PC-9 (cell line): Measurements from ENCODE around the gene NTM. TPM values are rescaled to one million over a fixed set of nuclear protein-coding genes. Genes with fewer than 3 reads are reported as not detected.

Experiments used
- BruUV-seq: library from RNA; stranded (reverse); fragments of 400-500 nt; replicated peaks from 2 replicates; lab custom pipeline; 2021; lab: Mats Ljungman, UMichigan
- CTCF ChIA-PET: fragments of 300-600 bp; sonication (Branson Sonifier 250); formaldehyde crosslinking; loops from one replicate; lab custom pipeline; 2022; ENCODE audit warnings: antibody characterized with exemption; lab: Charles Lee
- POLR2A ChIA-PET: fragments of 300-600 bp; sonication (Branson Sonifier 250); formaldehyde crosslinking; loops from one replicate; lab custom pipeline; 2022; ENCODE audit warnings: antibody characterized with exemption; ENCODE audit not compliant: unreplicated experiment; lab: Charles Lee
- DNase-seq, 2 experiments: peaks; one replicate each; pipeline versions ENCODE4 v3.0.0 to v3.0.0-alpha.2; 2015 to 2022; ENCODE audit warnings: mixed read lengths in 1 of 2
- H2AFZ ChIP-seq: fragments of 200-600 bp; sonication (generic); 2 replicates; pipeline ENCODE4 v1.8.1; 2017; ENCODE audit warnings: antibody characterized with exemption
- H3F3A ChIP-seq: fragments of 200-600 bp; sonication (generic); 2 replicates; pipeline ENCODE4 v1.8.1; 2017; ENCODE audit warnings: antibody characterized with exemption, mild to moderate bottlenecking, low read depth; ENCODE audit not compliant: insufficient read depth
- H3K27ac ChIP-seq: fragments of 200-600 bp; sonication (generic); 2 replicates; pipeline ENCODE4 v1.6.1; 2016; ENCODE audit warnings: mixed run types
- H3K27me3 ChIP-seq: fragments of 200-600 bp; sonication (generic); 2 replicates; pipeline ENCODE4 v1.6.1; 2016; ENCODE audit warnings: low read depth, mixed run types; ENCODE audit not compliant: insufficient read depth
- H3K36me3 ChIP-seq: fragments of 200-600 bp; sonication (generic); 2 replicates; pipeline ENCODE4 v1.6.1; 2016; ENCODE audit warnings: low read depth, mixed run types
- H3K4me1 ChIP-seq: fragments of 200-600 bp; sonication (generic); replicated peaks from 2 replicates; pipeline ENCODE4 v1.6.1; 2016; ENCODE audit warnings: mixed run types; ENCODE audit not compliant: insufficient read depth
- H3K4me2 ChIP-seq: fragments of 200-600 bp; sonication (generic); 2 replicates; pipeline ENCODE4 v1.6.1; 2017; ENCODE audit warnings: mixed run types
- H3K4me3 ChIP-seq: fragments of 200-600 bp; sonication (generic); 2 replicates; pipeline ENCODE4 v1.6.1; 2016; ENCODE audit warnings: mixed run types
- H3K79me2 ChIP-seq: fragments of 200-600 bp; sonication (generic); 2 replicates; pipeline ENCODE4 v1.6.1; 2017; ENCODE audit warnings: low read depth, mixed run types
- H3K9me2 ChIP-seq: fragments of 200-600 bp; sonication (generic); 2 replicates; pipeline ENCODE4 v1.8.1; 2017; ENCODE audit warnings: mild to moderate bottlenecking; ENCODE audit not compliant: insufficient read depth
- H3K9me3 ChIP-seq: fragments of 200-600 bp; sonication (generic); 2 replicates; pipeline ENCODE4 v1.8.1; 2016; ENCODE audit warnings: low read depth; ENCODE audit not compliant: insufficient read depth
- H4K20me1 ChIP-seq: fragments of 200-600 bp; sonication (generic); 2 replicates; pipeline ENCODE4 v1.8.1; 2017; ENCODE audit not compliant: insufficient read depth
- CTCF ChIP-seq: fragments of 200-600 bp; sonication (generic); conservative IDR thresholded peaks from 2 replicates; pipeline ENCODE4 v1.6.1; 2017; ENCODE audit warnings: mixed run types, antibody characterized with exemption, mild to moderate bottlenecking, moderate library complexity
- EZH2 ChIP-seq: fragments of 200-600 bp; sonication (generic); IDR thresholded peaks from 2 replicates; pipeline ENCODE4 v1.8.0; 2017; ENCODE audit warnings: antibody characterized with exemption, low read depth
- intact Hi-C: fragments of 100-400 bp; cut with micrococcal nuclease; formaldehyde crosslinking; loops from one replicate; pipeline ENCODE4 v1.10.0; 2022; ENCODE audit not compliant: unreplicated experiment
- total RNA-seq: library from RNA; stranded (reverse); gene quantifications from 2 replicates; pipeline ENCODE4 v1.2.3, GENCODE V29; 2021

The NTM gene
- total RNA-seq, 1 experiment from 2014 or later, result not detected

- POLR2A ChIA-PET, result no interaction called here
These were observed 552.9 kb downstream of the NTM start for GRCh38 chr11:131923309-131923708.

GRCh38 chr11:131924001-131924400 is 553.6 kb downstream of the NTM start:
- Histone ChIP-seq H3K27me3 (peaks cover 17% of the 10 kb centered on the region), H3K79me2 (no peaks in the 10 kb centered on the region), H3K9me3 (no peaks in the 10 kb centered on the region), H3K4me3 (no peak overlapping the region), H4K20me1 (no peaks in the 10 kb centered on the region), H2AFZ (no peak overlapping the region), H3K4me1 (no peaks in the 10 kb centered on the region), H3K4me2 (no peak overlapping the region), H3K36me3 (no peaks in the 10 kb centered on the region), H3K9me2 (no peaks in the 10 kb centered on the region), H3K27ac (no peak overlapping the region), H3F3A (no peaks in the 10 kb centered on the region)
- CTCF ChIA-PET, result no interaction called here
- no TSS peak for BruUV-seq
- POLR2A ChIA-PET, result no interaction called here
- intact Hi-C loops, result no loop called here
- TF ChIP-seq CTCF (no peak), EZH2 (no peak)
- no peak for DNase-seq

More at GRCh38 chr11:131923309-131923708, 552.9 kb downstream of the NTM start:
- Histone ChIP-seq H3K9me3 (no peaks in the 10 kb centered on the region), H3K27me3 (peaks cover 13% of the 10 kb centered on the region), H3K4me2 (no peak overlapping the region), H3K9me2 (no peaks in the 10 kb centered on the region), H2AFZ (no peak overlapping the region), H4K20me1 (no peaks in the 10 kb centered on the region), H3F3A (no peaks in the 10 kb centered on the region), H3K79me2 (no peaks in the 10 kb centered on the region), H3K4me3 (no peak overlapping the region), H3K36me3 (no peaks in the 10 kb centered on the region), H3K27ac (no peak overlapping the region), H3K4me1 (no peaks in the 10 kb centered on the region)
- BruUV-seq, result no TSS peak
- CTCF ChIA-PET, result no interaction called here
- intact Hi-C loops, result no loop called here
- no peak for DNase-seq
- no peak for TF ChIP-seq CTCF
- TF ChIP-seq EZH2, result no peak

GRCh38 chr11:131924457-131925201 is 554.2 kb downstream of the NTM start:
- ChIA-PET POLR2A (no interaction called here), CTCF (no interaction called here)
- Histone ChIP-seq H3K4me1 (no peaks in the 10 kb centered on the region), H3K36me3 (no peaks in the 10 kb centered on the region), H3K9me3 (no peaks in the 10 kb centered on the region), H2AFZ (no peak overlapping the region), H3K27ac (no peak overlapping the region), H3K9me2 (no peaks in the 10 kb centered on the region), H3K27me3 (peaks cover 24% of the 10 kb centered on the region), H3F3A (no peaks in the 10 kb centered on the region), H3K79me2 (no peaks in the 10 kb centered on the region), H3K4me3 (no peak overlapping the region), H4K20me1 (no peaks in the 10 kb centered on the region), H3K4me2 (no peak overlapping the region)
- TF ChIP-seq EZH2 (no peak), CTCF (no peak)
- DNase-seq, result no peak
- intact Hi-C loops, result no loop called here
- no TSS peak for BruUV-seq
